ACHN (cell line): ENCODE results near the gene LARP4.
"Not testable (repeated sequence)": the region's sequence is repeated elsewhere in the genome, so short reads cannot be mapped to it uniquely, and the experiment has no call there.

Experiments used
- DNase-seq: peaks from one replicate; pipeline ENCODE4 v3.0.0-alpha.2; 2015
- in situ Hi-C: cut with HindIII; loops from 2 replicates; pipeline ENCODE4 v1.10.0; 2017; ENCODE audit warnings: low sequenced_read_pairs, low pct_ligation_motif_present, low pct_unique_long_range_greater_than_20kb

LARP4 gene

DNA sequence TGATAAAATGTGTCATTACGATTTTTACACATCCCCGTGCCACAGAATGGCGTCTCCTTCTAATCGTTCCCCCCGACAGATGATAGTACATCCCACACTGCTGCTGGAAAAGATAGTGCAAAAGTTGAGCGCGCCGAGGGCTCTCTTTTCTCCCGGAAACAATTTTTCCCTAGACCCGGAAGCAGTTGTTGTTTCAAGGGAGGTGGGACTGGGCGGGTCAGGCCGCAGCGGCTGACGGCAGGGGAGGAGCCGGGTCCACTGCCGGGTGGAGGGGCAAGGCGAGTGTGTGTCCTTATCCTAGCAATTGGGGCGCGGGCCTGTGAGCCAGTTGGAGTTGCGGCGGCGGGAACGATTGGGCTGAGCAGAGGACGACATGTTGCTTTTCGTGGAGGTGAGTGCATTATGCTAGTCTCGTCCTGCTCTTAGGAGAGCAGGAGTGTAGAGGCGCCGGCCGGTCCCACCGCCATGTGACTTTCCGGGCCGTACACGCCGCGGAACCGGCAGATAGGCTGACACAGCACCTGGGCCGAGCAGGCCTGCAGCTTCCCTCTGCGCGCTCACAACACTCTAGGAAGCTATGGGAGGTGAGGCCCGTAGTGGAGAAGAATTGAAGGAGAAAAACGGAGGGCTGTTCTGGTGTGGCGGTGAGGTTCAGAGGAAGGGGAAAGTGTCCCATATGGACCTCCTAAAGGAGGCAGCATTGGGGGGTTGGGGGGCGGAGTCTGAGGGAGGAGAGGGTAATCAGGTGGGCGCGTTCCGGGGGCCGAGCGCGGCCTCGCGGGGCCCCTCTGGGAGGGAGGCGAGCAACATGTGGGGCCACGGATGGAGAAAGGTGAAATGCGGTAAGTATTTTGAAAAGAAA is at the start of gene LARP4:
Gene LARP4 (plus strand): TSS at position 248 of the 862 bp plus-strand sequence. CDS start 126 bp downstream, at position 374.
- peak; percentile 99 for DNase-seq
- in situ Hi-C loops, result no loop called here

DNA sequence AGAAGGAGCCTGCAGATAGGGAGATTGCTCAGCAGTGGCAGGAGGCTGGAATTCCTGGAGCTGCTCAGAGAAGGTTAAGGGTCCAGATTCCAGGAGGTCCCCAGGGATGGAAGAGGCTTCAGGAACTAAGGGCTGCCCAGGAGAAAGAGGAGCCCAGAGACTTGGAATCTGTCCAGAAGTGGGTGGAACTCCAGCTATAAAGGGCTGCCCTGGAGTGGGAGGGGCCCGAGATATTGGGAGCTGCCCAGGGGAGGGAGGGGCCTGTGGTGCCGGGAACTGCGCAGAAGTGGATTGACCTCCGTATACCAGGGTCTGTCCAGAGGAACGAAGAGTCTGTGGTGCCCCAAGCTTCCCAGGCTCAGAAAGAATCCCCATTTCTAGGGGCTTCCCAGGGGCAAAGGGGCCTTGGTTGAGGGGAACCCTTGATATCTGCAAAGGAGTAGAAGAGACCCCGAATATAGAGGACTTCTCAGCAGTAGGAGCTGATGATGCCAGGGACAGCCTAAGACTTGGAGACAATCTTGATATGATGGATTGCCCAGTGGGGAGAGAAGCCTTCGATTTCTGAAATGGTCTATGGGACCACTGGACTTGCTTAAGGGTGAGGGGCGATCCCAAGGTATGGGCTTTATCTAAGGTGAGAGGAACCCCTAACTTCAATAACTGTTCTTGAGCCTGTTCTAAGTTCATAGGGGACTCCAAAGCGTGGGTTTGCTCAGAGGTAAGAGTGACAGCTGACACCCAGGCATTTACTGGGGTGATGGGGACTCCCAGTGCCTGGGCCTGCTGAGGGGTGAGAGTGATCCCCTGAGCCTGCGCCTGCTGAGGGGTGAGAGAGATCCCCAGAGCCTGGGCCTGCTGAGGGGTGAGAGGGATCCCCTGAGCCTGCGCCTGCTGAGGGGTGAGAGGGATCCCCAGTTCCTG is 49.3 kb upstream of the LARP4 start:
- DNase-seq, result no peak
- in situ Hi-C loops, result no loop called here

DNA sequence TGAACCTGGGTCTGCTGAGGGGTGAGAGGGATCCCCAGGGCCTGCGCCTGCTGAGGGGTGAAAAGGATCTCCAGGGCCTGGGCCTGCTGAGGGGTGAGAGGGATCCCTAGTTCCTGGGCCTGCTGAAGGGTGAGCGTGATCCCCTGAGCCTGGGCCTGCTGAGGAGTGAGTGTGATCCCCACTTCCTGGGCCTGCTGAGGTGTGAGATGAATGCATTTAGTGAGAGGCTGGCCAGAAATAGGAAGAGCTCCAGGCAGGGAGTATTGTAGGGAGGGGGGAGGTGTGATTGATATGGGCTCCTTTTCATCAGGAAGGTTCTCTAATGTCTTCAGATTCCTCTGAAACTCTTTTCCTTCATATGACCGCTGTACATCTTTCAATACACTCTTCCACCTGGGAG is 47.3 kb upstream of the LARP4 start:
- no peak for DNase-seq
- in situ Hi-C loops, result no loop called here

DNA sequence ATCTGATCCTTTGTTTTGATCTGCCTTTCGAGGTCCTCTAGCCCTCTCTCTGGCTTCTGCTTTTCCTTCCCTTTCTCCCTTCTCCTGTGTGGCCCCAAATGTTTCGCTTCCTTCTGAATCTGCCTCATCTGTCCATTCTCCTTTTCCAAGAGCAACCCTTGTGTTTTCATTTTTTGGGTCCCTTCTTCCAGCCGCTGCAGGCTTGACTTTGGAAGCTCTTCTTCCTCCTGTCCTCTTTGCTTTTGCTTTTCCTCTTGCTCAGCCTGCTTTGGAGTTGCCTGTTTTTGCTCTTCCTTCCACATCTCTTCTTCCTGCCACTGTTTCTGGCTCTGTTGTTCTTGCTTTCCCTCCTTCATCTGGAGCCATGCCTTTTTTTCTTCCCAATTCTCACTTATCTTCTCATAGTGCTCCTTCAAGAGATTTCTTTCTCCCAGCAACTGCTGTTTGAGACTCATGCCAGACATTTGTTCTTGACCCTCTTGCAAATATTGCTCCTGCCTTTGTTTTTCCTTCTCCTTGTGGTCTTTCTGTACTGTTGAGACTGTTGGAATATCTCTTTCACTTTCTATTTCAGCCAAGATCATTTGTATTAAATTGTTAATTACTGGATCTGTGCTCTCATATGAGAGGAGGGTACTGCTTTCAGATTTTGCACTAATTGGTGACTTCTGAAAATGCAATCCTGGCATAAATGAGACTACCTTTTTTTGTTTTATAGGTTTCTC is 46.7 kb upstream of the LARP4 start:
- peak; percentile 27 for DNase-seq
- in situ Hi-C loops, result no loop called here

DNA sequence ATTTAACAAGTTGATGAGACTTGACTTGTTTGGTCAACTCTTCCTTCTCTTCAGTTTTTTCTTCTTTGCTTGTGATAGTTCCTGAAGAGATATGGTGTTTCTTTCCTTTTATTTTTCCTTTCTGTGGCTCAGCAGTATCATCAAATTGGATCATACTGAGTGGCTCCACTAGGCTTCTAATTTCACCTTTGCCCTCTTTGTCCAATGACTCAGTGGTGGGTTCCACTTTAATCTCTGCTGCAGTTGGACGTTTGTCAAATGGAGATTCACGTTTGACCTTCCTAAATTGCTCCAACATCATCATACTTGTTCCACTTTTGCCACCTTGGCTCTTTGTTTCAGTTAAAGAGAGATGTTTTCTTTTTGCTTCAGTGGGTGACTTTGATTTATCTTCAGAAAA is 45.8 kb upstream of the LARP4 start:
- in situ Hi-C loops, result no loop called here
- no peak for DNase-seq

DNA sequence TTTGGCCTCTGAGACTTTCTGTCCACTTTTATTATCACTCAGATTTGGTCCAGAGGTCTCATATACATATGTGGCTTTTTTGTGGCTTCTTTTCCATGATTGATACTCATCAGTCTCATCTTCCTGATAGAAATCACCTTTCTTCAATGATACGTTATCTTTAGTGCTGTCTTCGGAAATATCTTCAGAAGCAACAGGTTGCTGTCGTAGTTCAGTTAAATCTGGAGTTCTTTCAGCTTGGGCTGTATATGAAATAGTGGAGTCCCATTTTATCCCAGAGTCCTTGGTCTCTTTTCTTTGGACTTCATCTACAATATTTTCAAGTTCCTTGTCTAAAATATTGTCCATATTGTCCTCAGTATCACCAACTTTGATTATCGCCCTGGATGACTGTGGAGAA is 45.3 kb upstream of the LARP4 start:
- no peak for DNase-seq
- in situ Hi-C loops, result no loop called here

DNA sequence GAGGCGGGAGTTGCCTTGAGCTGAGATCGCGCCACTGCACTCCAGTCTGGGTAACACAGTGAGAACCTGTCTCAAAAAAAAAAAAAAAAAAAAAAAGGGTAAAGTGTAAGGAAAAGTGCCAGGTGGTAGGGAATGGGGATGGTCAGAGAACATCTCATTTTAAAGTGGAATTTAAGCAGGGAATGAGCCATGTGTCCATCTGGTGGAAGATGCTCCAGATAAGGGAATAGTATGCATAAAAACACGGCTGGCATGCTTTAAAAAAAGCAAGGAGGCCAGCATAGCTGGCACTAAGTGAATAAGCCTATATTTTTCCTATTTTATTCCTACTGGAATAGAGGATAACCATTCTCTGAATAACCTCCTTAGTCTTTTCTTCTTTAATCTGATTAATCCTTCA is 38.0 kb upstream of the LARP4 start:
- DNase-seq, result no peak
- in situ Hi-C loops, result no loop called here

DNA sequence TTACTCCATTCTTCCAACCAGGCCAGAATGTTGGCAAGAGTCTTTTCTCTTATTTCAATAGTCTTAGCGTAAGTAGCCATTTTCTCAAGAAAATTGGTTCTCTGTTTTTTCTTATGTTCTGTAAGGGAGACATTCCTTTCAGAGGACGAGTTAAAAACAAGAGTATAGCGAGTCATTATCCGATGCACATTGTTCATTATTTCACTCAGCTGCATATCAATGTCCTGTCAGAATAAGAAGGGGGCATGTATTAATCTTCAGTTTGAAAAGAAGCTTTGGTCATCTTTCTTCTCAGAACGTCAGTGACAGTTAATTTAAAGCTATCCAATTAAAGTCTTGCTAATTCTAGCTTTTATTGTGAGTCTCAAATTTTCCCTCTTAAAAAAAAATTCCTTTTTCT is 37.5 kb upstream of the LARP4 start:
- in situ Hi-C loops, result no loop called here
- no peak for DNase-seq

DNA sequence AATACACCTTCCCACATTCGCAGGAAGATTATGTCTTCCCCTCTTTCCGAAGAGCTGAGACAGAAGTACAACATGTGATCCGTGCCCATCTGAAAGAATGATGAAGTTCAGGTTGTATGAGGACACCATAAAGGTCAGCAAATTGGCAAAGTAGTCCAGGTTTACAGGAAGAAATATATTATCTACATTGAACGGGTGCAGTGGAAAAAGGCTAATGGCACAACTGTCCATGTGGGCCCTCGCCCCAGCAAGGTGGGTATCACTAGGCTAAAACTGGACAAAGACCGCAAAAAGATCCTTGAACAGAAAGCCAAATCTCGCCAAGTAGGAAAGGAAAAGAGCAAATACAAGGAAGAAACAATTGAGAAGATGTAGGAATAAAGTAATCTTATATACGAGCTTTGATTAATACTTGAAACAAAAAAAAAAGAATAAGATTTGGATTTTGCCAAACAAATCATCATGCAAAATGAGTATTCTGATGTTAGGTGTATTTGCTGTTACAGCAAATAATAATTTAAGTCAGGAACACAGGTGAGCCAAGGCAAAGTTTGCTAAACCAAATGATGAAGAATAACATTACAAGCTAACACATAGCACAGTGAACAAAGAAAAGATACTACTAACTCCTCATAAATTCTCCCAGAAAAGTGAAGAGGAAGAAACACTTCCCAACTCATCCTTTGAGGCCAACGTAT is 34.8 kb upstream of the LARP4 start:
- in situ Hi-C loops, result no loop called here
- no peak for DNase-seq

DNA sequence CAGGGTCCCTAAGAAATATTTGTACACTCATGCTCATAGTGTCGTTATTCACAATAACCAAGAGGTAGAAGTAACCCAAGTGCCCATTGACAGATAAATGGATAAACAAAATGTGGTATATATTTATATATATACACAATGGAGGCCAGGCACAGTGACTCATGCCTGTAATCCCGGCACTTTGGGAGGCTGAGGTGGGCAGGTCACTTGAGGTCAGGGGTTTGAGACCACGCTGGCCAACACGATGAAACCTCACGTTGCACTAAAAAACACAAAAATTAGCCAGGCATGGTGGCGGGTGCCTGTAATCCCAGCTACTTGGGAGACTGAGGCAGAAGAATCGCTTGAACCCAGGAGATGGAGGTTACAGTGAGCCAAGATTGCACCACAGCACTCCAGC is 30.0 kb upstream of the LARP4 start:
- in situ Hi-C loops, DNase-seq: not testable (repeated sequence)

DNA sequence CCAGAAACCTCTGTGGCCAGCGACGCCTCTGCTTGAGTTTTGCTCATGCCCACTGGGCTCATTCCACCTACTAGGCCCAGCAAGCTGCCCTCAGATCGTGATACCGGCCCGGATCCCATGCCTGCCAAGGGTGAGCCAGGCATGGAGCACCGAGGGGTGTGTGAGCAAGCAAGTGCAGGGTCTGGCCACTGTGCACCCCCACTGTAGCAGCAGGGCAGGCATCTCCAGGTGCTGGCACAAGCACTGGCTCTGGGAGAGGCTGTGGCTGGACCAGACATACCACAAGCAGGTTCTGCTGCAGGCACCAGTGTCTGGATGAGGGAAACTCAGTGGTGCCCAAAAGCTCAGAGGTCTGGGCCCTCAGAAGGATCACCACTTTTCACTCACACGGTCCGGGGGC is 24.9 kb upstream of the LARP4 start:
- no peak for DNase-seq
- in situ Hi-C loops, result no loop called here

DNA sequence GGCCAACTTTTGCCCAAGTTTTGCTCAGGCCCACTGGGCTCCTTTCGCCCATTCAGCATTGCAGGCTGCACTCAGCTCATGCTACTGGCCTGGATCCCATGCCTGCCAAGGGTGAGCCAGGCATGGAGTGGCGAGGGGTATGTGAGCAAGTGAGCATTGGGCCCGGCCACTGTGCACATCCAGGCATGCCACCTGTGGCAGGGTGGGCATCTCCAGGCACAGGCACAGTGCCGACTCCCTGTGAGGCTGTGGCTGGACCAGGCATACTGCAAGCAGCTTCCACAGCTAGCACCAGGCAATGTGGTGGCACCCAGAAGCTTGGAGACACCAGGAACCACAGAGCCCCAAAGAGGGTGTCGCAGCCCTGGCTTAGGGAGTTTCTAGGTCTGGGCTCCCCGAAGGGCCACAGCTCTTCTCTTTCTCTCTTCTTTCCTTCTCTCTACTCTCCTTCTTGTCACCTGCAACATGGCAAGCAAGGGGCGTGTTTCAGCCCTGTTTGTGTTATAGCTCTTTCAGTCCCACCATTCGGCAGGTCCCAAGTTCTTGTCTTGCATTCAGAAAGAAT is 19.8 kb upstream of the LARP4 start:
- DNase-seq, result no peak
- in situ Hi-C loops, result no loop called here

DNA sequence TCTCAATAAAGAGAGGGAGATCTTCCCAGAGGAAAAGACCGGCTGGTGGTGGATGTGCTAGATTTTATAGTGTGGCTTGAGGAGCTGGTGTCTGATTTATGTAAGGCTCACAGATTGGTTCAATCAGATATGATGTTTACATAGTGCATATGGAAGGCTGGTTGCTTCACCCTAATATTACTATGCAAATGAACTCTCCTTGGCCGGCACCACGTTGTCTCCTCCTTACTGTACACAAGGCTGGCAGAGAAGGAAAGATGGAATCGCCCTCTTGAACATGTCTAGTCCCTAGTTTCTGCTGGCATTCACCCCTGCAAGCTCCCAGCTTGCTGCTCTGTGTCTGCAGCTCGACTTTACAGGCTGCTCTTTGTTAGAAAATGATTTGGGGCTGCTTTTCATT is 13.2 kb upstream of the LARP4 start:
- DNase-seq, result no peak
- in situ Hi-C loops, result no loop called here

DNA sequence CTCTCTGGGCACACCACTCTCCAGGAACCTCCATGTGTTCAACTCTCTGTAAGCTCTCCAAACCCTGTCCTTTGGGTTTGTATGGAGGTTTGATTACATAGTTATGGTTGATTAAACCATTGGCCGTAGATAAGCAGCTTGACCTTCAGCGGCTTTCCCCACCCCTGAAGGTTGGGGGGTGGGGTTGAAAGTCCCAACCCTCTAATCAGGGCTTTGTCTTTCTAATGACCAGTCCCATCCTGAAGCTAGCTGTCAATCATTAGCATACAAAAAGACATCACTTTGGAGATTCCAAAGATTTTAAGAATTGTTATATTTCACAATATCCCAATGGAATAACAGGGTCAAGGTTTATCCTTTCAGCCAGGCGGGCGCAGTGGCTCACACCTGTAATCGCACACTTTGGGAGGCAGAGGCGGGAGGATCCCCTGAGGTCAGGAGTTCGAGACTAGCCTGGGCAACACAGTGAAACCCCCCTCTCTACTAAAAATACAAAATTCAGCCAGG is 12.7 kb upstream of the LARP4 start:
- DNase-seq, result no peak
- in situ Hi-C loops, result no loop called here

DNA sequence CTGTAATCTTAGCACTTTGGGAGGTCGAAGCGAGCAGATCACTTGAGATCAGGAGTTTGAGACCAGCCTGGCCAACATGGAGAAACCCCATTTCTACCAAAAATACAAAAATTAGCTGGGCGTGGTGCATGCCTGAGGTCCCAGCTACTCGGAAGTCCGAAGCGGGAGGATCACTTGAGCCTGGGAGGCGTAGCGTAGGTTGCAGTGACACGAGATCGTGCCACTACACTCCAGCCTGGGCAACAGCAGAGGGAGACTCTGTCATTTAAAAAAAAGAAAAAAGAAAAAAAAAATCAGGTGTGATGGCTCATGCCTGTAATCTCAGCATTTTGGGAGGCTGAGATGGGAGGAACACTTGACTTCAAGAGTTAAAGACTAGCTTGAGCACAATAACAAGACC is 11.9 kb upstream of the LARP4 start:
- DNase-seq, in situ Hi-C loops: not testable (repeated sequence)

DNA sequence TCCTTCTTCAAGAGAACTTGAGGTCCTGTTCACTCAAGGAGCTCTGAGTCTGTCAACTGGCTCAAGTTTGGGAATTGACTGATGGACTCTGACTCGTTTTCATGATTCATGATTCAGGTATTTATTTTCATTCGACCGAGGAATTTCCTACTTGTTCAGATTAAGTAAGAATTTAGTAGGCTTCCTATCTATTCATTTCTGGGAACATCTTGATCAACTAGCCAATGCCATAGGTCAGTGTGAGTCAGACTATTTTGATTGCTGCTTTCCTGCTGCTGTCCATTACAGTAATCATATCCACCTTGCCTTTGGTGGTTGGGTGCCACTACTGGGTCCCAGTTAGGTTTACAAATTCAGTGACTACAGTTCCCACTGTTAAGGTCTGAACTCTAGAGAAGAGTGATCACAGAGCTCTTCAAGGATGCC is 10.4 kb upstream of the LARP4 start:
- in situ Hi-C loops, result no loop called here
- peak; percentile 92 for DNase-seq

DNA sequence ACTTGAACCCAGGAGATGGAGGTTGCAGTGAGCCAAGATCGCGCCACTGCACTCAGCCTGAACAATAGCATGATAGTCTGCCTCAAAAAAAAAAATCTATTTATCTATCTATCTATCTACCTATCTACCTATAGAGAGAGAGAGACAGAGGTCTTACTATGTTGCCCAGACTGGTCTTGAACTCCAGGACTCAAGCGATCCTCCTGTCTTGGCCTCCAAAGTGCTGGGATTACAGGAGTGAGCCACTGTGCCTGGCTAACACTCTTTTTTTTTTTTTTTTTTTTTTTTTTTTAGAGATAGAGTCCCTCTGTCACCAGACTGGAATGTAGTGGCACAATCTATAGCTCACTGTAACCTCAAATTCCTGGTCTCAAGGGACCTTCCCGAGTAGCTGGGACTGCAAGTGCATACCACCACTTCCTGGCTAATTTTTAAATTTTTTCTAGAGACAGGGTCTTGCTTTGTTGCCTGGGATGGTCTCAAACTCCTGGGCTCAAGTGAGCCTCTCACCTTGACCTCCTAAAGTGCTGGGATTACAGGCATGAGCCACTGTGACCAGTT is 6.1 kb upstream of the LARP4 start:
- in situ Hi-C loops, result no loop called here
- no peak for DNase-seq
